ENCODE results near the gene OSBPL8. TPM values are rescaled to one million over a fixed set of nuclear protein-coding genes. Genes with fewer than 3 reads are reported as not detected.

The OSBPL8 gene
- total and polyA plus RNA-seq, 2 experiments from 2014 or later: 78.0 to 124 TPM

DNA sequence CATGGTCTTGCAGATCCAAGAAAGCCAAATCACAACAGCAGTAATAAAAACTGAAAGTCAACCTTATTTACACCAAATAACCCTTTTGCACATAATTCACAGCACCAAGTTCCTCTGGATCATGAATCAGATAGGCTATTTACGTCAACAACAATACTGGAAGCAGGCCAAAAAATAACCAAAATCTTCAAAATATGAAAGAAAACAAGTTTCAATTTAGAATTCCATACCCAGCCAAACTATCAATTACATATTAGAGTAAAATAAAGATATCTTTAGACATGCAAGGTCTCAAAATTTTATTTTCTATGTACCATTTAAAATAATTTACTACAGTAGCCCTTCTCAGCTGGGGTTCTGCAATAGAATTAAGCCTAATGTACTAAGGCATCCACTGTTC, 134.6 kb downstream of the OSBPL8 start (continued):
- TF ChIP-seq, protein P1, sequence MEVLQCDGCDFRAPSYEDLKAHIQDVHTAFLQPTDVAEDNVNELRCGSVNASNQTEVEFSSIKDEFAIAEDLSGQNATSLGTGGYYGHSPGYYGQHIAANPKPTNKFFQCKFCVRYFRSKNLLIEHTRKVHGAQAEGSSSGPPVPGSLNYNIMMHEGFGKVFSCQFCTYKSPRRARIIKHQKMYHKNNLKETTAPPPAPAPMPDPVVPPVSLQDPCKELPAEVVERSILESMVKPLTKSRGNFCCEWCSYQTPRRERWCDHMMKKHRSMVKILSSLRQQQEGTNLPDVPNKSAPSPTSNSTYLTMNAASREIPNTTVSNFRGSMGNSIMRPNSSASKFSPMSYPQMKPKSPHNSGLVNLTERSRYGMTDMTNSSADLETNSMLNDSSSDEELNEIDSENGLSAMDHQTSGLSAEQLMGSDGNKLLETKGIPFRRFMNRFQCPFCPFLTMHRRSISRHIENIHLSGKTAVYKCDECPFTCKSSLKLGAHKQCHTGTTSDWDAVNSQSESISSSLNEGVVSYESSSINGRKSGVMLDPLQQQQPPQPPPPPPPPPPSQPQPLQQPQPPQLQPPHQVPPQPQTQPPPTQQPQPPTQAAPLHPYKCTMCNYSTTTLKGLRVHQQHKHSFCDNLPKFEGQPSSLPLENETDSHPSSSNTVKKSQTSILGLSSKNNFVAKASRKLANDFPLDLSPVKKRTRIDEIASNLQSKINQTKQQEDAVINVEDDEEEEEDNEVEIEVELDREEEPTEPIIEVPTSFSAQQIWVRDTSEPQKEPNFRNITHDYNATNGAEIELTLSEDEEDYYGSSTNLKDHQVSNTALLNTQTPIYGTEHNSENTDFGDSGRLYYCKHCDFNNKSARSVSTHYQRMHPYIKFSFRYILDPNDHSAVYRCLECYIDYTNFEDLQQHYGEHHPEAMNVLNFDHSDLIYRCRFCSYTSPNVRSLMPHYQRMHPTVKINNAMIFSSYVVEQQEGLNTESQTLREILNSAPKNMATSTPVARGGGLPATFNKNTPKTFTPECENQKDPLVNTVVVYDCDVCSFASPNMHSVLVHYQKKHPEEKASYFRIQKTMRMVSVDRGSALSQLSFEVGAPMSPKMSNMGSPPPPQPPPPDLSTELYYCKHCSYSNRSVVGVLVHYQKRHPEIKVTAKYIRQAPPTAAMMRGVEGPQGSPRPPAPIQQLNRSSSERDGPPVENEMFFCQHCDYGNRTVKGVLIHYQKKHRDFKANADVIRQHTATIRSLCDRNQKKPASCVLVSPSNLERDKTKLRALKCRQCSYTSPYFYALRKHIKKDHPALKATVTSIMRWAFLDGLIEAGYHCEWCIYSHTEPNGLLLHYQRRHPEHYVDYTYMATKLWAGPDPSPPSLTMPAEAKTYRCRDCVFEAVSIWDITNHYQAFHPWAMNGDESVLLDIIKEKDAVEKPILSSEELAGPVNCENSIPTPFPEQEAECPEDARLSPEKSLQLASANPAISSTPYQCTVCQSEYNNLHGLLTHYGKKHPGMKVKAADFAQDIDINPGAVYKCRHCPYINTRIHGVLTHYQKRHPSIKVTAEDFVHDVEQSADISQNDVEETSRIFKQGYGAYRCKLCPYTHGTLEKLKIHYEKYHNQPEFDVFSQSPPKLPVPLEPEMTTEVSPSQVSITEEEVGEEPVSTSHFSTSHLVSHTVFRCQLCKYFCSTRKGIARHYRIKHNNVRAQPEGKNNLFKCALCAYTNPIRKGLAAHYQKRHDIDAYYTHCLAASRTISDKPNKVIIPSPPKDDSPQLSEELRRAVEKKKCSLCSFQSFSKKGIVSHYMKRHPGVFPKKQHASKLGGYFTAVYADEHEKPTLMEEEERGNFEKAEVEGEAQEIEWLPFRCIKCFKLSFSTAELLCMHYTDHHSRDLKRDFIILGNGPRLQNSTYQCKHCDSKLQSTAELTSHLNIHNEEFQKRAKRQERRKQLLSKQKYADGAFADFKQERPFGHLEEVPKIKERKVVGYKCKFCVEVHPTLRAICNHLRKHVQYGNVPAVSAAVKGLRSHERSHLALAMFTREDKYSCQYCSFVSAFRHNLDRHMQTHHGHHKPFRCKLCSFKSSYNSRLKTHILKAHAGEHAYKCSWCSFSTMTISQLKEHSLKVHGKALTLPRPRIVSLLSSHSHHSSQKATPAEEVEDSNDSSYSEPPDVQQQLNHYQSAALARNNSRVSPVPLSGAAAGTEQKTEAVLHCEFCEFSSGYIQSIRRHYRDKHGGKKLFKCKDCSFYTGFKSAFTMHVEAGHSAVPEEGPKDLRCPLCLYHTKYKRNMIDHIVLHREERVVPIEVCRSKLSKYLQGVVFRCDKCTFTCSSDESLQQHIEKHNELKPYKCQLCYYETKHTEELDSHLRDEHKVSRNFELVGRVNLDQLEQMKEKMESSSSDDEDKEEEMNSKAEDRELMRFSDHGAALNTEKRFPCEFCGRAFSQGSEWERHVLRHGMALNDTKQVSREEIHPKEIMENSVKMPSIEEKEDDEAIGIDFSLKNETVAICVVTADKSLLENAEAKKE (CRISPR knock-in tag; IDR thresholded peaks at IDR 0.05): no peak
- TF ChIP-seq ZNF114 (CRISPR knock-in tag; IDR thresholded peaks at IDR 0.05) (no peak), NANOG (IDR thresholded peaks at IDR 0.05; ENCODE audit: borderline replicate concordance) (no peak)
- TF ChIP-seq, protein P2, sequence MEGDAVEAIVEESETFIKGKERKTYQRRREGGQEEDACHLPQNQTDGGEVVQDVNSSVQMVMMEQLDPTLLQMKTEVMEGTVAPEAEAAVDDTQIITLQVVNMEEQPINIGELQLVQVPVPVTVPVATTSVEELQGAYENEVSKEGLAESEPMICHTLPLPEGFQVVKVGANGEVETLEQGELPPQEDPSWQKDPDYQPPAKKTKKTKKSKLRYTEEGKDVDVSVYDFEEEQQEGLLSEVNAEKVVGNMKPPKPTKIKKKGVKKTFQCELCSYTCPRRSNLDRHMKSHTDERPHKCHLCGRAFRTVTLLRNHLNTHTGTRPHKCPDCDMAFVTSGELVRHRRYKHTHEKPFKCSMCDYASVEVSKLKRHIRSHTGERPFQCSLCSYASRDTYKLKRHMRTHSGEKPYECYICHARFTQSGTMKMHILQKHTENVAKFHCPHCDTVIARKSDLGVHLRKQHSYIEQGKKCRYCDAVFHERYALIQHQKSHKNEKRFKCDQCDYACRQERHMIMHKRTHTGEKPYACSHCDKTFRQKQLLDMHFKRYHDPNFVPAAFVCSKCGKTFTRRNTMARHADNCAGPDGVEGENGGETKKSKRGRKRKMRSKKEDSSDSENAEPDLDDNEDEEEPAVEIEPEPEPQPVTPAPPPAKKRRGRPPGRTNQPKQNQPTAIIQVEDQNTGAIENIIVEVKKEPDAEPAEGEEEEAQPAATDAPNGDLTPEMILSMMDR (conservative IDR thresholded peaks at IDR 0.05; ENCODE audit: low read depth in 2 of 2): no peak

DNA sequence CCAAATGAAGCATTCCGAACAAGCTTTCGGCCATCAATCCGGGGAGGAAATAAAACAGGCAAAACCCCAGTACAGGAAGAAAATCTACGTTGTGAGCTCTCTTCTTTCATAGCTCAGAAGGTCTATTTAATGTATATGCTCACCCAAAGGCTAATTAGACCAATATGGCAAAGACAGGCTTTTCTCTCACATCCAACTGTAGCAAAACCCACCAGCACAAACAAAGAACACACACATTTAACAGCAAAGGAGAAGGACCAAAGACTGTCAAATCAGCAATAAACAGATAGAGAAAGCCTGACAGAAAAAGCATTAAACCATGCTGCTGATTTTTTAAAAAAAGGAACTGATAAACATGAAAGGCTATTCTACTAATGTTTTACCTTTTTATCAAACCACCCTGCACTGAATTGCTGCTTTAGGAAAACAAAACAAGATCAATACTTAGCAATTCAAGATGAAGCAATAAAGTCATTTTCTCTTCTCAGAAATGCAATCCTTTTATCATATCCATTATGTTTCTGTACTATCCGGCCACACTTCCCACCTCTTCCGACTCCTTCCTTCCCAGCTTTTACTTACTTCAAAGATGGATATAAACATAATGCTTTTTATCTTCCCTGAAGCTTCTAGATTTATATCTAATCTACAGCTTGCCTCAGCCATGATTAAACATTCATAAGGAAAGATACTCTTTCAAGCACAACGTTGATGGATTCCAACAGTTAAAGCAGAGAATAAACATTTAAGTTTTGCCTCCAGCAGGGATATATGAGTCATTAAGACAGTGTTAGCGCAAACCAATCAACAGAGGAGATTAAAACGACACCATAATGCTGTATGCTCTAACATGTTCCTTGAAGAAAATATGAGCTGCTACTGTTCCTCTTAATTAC, 136.8 kb downstream of the OSBPL8 start:
- Histone ChIP-seq H3K4me2 (no peak overlapping the region), H3K79me2 (replicated peaks; ENCODE audit: insufficient read depth) (peaks cover 39% of the 10 kb centered on the region)
- ATAC-seq: no peak
- TF ChIP-seq NANOG (IDR thresholded peaks at IDR 0.05; ENCODE audit: borderline replicate concordance) (no peak), CREB1 (CRISPR knock-in tag; IDR thresholded peaks at IDR 0.05; ENCODE audit: low read depth) (no peak)
- TF ChIP-seq, protein P1 (CRISPR knock-in tag; IDR thresholded peaks at IDR 0.05): no peak

More for the DNA sequence above, 136.8 kb downstream of the OSBPL8 start:
- DNase-seq (ENCODE audit: low spot score): no peak
- Histone ChIP-seq H3F3A (replicated peaks; ENCODE audit: low read depth) (no peaks in the 10 kb centered on the region), H3K4me3 (no peak overlapping the region), H3K27me3 (ENCODE audit: insufficient read depth) (no peaks in the 10 kb centered on the region), H3K9me2 (ENCODE audit: insufficient read depth) (no peaks in the 10 kb centered on the region), H3K36me3 (ENCODE audit: insufficient read depth) (no peaks in the 10 kb centered on the region), H4K20me1 (replicated peaks; ENCODE audit: insufficient read depth) (no peaks in the 10 kb centered on the region), H2AFZ (no peak overlapping the region), H3K27ac (ENCODE audit: low read depth) (peak overlapping the region; percentile 5; the same call in 1 of the 2 replicates), H3K4me1 (ENCODE audit: insufficient read depth) (peaks cover 8% of the 10 kb centered on the region; the same call in 1 of the 2 replicates)
- peak overlapping the region; percentile 45 for H3K27ac Mint-ChIP-seq
- peaks cover 9% of the 10 kb centered on the region; the same call in 1 of the 3 replicates for H3K9me3 Mint-ChIP-seq
- no peak overlapping the region for H3K4me3 Mint-ChIP-seq
- peaks cover 15% of the 10 kb centered on the region; the same call in 2 of the 3 replicates for H3K36me3 Mint-ChIP-seq (ENCODE audit: low read depth)
- H3K4me1 Mint-ChIP-seq: peaks cover 10% of the 10 kb centered on the region; the same call in 2 of the 3 replicates
- H3K27me3 Mint-ChIP-seq (ENCODE audit: insufficient read depth, low read depth, poor library complexity): no peaks in the 10 kb centered on the region

Data from GM23338 (cell line).